ENCODE measurements around the gene HSPB1. TPM values are rescaled to one million over a fixed set of nuclear protein-coding genes. Genes with fewer than 3 reads are reported as not detected.
"Not testable (repeated sequence)": the region's sequence is repeated elsewhere in the genome, so short reads cannot be mapped to it uniquely, and the experiment has no call there.

HSPB1 gene
- total RNA-seq, 1 donor = 91.8 TPM

DNA sequence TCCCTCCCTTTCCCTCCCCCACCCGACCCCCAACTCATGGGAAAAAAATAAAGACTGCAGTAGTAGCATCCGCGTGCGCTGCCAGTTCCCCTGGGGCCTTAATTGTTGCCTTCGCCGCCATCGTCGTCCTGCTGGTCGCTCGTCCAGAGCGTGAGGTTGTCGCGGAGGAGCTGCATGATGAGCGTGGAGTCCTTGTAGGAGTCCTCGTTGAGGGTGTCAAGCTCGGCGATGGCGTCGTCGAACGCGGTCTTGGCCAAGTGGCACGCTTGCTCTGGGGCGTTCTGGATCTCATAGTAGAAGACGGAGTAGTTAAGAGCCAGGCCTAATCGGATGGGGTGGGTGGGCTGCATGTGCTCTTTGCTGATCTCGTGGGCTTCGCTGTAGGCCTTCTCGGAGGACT lies 27.0 kb downstream of the HSPB1 start:
- DNase-seq (ENCODE audit: low read depth) = no peak
- TF ChIP-seq, protein P1, sequence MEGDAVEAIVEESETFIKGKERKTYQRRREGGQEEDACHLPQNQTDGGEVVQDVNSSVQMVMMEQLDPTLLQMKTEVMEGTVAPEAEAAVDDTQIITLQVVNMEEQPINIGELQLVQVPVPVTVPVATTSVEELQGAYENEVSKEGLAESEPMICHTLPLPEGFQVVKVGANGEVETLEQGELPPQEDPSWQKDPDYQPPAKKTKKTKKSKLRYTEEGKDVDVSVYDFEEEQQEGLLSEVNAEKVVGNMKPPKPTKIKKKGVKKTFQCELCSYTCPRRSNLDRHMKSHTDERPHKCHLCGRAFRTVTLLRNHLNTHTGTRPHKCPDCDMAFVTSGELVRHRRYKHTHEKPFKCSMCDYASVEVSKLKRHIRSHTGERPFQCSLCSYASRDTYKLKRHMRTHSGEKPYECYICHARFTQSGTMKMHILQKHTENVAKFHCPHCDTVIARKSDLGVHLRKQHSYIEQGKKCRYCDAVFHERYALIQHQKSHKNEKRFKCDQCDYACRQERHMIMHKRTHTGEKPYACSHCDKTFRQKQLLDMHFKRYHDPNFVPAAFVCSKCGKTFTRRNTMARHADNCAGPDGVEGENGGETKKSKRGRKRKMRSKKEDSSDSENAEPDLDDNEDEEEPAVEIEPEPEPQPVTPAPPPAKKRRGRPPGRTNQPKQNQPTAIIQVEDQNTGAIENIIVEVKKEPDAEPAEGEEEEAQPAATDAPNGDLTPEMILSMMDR (IDR thresholded peaks at IDR 0.05; ENCODE audit: insufficient read depth, low read length) = no peak
- no peak overlapping the region for H3K4me3 ChIP-seq (ENCODE audit: low read depth, low read length)

DNA sequence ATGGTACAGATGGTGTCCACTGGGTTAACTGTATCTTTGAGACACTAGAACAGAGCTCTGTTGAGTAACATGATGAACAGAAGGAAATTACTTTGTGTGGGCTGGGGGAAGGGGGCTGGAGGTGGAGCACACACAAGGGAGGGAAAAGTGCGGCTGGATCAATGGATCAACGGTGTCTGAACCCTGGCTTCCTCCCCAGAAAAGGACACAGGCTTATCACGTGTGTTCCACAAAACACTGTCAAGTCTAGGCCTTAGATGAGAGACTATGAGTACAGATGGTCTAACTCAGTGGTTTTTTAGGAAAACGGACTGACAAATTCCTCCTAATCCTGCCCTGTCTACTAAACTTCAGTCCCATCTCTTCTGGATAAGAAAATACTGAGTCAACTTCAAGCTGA lies 27.8 kb downstream of the HSPB1 start:
- no peak overlapping the region for H3K4me3 ChIP-seq (ENCODE audit: low read depth, low read length)
- TF ChIP-seq, protein P1 (IDR thresholded peaks at IDR 0.05; ENCODE audit: insufficient read depth, low read length) = no peak
- no peak for DNase-seq (ENCODE audit: low read depth)

DNA sequence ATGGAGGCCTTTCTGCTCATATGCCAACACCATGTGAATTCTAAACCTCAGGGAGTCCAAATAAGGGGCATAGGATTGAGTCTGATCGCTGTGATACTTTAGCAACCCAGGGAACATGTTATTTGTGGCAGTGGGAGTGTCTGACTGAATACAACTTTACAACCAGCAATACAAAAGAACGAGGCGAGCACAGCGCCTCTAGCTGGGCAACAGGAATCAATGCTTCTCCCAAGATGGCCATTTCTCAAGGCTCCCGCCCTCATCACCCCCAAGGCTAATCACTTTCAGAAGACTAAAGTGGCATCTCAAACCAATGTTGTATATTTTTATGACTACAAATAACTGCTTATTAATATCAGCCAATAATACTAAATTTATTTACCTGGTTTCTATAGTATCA lies 28.2 kb downstream of the HSPB1 start:
- TF ChIP-seq, protein P1 (IDR thresholded peaks at IDR 0.05; ENCODE audit: insufficient read depth, low read length) = no peak
- DNase-seq (ENCODE audit: low read depth) = no peak
- no peak overlapping the region for H3K4me3 ChIP-seq (ENCODE audit: low read depth, low read length)

DNA sequence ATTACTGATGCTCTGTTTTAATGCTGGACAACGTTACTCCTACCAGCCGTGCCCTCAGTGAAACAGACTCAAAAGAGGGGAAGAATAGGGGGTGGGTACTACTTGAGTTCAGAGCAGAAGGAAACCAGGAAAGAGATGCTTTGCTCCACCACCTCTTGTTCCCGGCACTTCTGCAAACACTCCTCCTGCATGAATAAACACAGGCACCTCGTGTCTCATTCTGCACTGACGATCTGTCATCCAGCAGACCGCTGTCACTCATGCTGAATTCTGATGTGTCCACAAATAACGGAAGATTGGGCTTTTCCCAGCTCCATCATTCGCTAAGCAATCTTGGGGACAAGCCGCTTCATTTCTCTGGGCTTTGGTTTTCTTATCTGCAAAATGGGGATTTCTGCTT lies 29.6 kb downstream of the HSPB1 start:
- H3K4me3 ChIP-seq (ENCODE audit: low read depth, low read length) = no peak overlapping the region
- TF ChIP-seq, protein P1 (IDR thresholded peaks at IDR 0.05; ENCODE audit: insufficient read depth, low read length) = no peak

DNA sequence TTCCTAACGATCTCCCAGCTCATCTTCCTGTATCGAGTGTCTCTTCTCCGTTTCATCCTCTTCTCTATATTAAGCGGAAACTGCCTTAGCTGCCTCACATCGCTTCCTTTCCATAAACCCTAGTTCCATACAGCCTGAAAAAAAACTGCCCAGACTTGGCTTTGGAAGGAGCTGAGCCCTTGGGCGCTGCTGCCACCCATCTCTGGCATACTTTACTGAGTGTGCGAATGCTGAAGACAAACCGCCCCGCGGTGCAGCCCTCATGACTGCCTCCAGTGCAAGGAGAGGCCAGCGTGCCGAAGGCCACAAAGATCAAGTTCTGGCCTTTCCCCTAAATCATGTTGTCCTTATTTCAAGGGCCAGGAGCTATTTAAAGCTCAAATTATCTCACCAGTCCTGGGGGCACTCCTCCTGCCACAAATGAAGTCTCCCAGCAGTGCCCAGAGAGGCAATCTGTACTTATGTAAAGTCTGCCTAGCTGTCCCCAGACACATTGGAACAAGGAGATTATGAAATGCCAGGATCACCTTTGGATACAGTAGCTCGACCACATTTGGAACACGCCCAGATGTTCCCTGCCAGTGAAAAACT lies 31.1 kb downstream of the HSPB1 start:
- H3K4me3 ChIP-seq (ENCODE audit: low read depth, low read length) = no peak overlapping the region
- TF ChIP-seq, protein P1 (IDR thresholded peaks at IDR 0.05; ENCODE audit: insufficient read depth, low read length) = no peak
- DNase-seq (ENCODE audit: low read depth) = no peak

More for the DNA sequence above, 29.6 kb downstream of the HSPB1 start:
- DNase-seq (ENCODE audit: low read depth) = no peak

DNA sequence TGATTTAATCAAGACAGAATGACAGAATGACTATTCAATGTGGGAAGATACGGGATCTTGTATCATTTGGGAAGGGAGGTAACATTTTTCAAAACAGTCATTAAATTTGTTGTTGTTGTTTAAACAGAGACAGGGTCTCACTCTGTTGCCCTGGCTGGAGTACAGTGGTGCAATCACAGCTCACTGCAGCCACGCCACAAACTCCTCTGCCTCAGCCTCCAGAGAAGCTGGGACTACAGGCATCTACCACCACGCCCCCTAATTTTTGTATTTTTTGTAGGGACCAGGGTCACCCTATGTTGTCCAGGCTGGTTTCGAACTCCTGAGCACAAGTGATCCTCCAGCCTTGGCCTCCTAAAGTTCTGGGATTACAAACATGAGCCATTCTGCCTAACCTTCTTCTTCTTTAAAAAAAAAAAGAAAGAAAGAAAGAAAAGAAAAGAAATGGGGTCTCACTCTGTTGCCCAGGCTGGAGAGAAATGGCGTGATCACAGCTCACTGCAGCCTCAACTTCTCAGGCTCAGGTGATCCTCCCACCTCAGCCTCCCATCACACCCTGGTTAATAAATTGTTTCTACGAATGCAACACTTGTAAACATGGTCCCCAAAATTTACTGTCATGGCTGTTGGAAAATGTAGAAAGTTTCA lies 32.0 kb downstream of the HSPB1 start:
- TF ChIP-seq, protein P1 (IDR thresholded peaks at IDR 0.05; ENCODE audit: insufficient read depth, low read length) = no peak
- H3K4me3 ChIP-seq (ENCODE audit: low read depth, low read length) = no peak overlapping the region
- no peak for DNase-seq (ENCODE audit: low read depth)

GRCh38 chr7:76335417-76335816 lies 32.9 kb downstream of the HSPB1 start:
- DNase-seq (ENCODE audit: low read depth); H3K4me3 ChIP-seq (ENCODE audit: low read depth, low read length): not testable (repeated sequence)

Data from fibroblast of the aortic adventitia (primary cell).